ENCODE data around the gene ASAP2.

ASAP2 gene

DNA sequence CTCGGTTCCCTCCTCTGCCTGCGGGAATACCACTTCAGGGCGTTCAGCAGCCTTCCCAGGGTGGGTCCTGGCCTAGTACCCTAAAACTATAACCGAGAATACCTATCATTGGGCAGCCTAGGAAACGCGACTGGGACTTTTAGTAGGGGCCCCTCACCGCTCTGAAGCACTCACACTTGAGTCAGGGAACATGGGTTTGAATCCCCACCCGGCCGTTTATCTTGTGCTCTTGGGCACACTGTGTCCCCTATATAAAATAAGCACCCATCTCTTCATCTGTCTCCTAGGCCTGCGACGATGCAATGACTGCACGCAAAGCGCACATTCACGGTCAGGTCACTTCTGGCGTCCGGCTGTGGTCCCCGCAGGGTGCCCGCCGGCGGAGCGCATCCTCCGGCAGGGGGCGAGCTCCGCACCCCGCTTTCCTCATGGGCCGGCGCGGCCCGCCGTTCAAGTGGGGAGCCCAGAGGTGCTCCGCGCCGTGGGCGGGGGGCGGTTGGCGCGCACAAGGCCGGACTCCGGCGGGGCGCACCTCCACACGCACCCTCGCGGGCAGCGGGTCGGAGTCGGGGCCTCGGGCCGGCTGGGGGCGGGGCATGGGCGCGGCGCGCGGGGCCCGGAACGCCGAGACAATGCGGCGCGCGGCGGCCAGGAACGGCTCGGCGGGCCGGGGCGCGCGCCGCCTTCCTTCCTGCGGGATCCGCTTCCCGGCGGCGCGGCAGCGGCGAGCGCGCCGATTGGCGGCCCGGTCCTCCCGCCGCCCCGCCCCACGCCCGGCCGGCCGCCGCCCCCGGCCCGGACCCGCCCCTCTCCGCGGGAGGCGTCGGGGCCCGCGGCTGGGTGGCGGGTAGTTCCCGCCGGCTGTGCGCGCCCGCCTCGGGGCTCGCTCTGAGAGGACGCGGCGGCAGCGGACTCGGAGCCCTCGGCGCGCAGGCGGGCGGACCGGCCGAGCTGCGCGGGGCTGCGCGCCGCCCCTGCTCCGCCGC, at the start of gene ASAP2:
ASAP2 (plus strand) TSS at position 850 of the 986 bp plus-strand sequence. CDS start 293 bp downstream, outside the sequence.
- in situ Hi-C loops (cut with HindIII; ENCODE audit: low sequenced_read_pairs) = loop anchor here (5.0 kb wide), 2 partner anchors 64 to 86 kb away; no protein-coding TSS in a partner anchor
- DNase-seq (ENCODE audit: low read depth) = no peak

DNA sequence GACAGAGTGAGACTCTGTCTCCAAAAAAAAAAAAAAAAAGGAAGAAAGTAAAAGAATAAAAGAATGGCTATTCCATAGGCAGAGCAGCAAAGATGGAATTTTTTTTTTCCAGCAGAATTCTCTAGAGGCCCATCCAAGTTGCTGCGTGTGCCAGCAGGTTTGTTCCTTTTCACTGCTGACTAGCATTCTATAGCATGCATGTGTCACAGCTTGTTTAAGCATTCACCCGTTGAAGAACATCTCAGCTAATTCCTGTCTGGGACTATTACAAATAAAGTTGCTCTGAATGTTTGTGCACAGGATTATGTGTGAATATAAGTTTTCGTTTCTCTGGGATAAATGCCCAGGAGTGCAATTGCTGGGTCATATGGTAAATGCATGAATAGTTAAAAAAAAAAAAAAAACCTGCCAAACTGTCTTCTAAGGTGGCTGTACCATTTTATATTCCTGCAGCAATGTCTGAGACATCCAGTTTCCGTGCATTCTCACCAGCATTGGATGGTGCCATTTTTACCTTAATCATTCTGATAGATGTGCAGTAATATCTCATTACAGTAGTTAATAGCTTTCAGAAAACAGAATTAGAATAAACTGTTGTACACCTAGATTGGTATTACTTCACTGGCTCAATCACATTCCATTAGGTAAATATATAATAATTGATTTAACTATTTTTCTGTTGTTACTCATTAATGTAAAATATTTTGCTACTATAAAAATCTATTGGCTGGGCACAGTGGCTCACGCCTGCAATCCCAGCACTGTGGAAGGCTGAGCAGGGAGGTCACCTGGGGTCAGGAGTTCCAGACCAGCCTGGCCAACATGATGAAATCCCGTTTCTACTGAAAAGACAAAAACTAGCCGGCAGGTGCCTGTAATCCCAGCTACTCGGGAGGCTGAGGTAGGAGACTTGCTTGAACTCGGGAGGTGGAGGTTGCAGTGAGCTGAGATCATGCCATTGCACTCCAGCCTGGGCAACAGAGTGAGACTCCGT, 47.5 kb upstream of the ASAP2 start:
- TF ChIP-seq, protein P1, sequence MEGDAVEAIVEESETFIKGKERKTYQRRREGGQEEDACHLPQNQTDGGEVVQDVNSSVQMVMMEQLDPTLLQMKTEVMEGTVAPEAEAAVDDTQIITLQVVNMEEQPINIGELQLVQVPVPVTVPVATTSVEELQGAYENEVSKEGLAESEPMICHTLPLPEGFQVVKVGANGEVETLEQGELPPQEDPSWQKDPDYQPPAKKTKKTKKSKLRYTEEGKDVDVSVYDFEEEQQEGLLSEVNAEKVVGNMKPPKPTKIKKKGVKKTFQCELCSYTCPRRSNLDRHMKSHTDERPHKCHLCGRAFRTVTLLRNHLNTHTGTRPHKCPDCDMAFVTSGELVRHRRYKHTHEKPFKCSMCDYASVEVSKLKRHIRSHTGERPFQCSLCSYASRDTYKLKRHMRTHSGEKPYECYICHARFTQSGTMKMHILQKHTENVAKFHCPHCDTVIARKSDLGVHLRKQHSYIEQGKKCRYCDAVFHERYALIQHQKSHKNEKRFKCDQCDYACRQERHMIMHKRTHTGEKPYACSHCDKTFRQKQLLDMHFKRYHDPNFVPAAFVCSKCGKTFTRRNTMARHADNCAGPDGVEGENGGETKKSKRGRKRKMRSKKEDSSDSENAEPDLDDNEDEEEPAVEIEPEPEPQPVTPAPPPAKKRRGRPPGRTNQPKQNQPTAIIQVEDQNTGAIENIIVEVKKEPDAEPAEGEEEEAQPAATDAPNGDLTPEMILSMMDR (IDR thresholded peaks at IDR 0.05; ENCODE audit: low read depth, low read length, missing control alignments) = no peak
- H3K4me3 ChIP-seq (ENCODE audit: low read depth, low read length) = no peak overlapping the region

More for the DNA sequence above, at the start of gene ASAP2:
- H3K4me3 ChIP-seq (ENCODE audit: low read depth, low read length) = peak within 1 kb of the TSS; percentile 57
- TF ChIP-seq, protein P1 (IDR thresholded peaks at IDR 0.05; ENCODE audit: low read depth, low read length, missing control alignments) = peak; percentile 77

DNA sequence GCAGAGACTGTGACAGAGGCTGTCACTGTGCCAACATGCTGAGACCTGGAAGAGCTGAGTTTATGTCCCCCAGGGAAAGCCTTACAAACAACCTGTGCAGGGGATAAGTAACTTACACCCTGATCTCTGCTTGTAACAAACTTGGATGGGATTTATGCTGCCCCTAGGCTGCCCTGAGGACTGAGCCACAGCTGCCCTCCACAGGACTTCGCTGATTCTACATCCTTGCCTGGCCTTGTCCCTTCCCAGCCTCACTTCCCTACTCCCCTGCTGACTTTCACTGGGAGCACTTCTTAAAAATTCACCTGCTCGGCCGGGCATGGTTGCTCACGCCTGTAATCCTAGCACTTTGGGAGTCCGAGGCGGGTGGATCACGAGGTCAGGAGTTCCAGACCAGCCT, 45.9 kb upstream of the ASAP2 start:
- TF ChIP-seq, protein P1 (IDR thresholded peaks at IDR 0.05; ENCODE audit: low read depth, low read length, missing control alignments) = no peak
- DNase-seq (ENCODE audit: low read depth) = no peak
- in situ Hi-C loops (cut with HindIII; ENCODE audit: low sequenced_read_pairs) = no loop called here
- H3K4me3 ChIP-seq (ENCODE audit: low read depth, low read length) = no peak overlapping the region

More for the DNA sequence above, 47.5 kb upstream of the ASAP2 start:
- in situ Hi-C loops (cut with HindIII; ENCODE audit: low sequenced_read_pairs) = no loop called here
- DNase-seq (ENCODE audit: low read depth) = no peak

DNA sequence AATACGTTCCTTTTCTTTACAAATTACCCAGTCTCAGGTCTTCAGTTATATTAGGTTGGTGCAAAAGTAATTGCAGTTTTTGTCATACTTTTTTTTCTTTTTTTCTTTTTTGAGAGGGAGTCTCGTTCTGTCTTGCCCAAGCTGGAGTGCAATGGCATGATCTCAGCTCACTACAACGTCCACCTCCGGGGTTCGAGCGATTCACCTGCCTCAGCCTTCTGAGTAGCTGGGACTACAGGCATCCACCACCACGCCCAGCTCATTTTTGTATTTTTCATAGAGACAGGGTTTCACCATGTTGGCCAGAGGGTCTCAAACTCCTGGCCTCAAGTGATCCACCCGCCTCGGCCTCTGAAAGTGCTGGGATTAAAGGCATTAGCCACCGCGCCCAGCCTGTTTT, 43.8 kb upstream of the ASAP2 start:
- in situ Hi-C loops (cut with HindIII; ENCODE audit: low sequenced_read_pairs) = no loop called here
- TF ChIP-seq, protein P1 (IDR thresholded peaks at IDR 0.05; ENCODE audit: low read depth, low read length, missing control alignments) = no peak

DNA sequence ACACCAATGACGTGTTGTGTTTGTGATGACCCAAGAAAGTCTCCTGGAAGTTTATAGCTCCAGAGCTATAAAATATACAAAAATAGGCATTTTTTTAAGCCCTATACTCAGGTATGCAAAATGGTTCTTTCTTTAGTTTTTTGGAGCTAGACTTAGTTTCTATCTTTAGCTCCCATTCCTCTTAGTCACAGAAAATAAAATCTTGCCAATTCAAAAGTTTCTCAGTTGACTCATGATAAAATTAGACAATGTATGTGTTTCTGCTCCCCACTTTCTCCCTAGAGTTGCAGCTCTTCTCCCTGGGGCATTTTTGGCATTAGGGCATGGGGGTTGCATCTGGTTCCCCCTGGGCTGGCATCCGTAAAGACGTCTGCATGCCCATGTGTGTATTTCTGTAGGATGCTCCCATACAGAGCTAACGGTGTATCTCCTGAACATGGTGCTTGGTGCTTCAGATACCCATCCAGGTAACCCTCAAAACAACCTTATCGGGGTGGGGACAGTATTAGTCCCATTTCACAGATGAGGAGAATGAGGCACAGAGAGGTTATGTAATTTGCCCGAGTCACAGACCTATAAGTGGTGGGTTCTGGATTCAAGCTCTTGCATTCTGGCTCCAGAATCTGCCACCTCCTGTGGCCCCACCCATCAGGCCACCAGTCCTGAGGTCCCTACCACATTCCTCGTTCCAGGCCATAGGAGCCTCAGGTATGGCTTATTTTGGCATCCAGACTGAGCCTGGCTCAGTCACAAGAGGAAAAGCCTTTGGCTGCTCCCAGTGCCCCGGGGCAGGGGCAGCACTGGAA, 43.1 kb upstream of the ASAP2 start:
- no peak for DNase-seq (ENCODE audit: low read depth)

More for the DNA sequence above, 43.8 kb upstream of the ASAP2 start:
- no peak overlapping the region for H3K4me3 ChIP-seq (ENCODE audit: low read depth, low read length)
- DNase-seq (ENCODE audit: low read depth) = no peak

More for the DNA sequence above, 43.1 kb upstream of the ASAP2 start:
- TF ChIP-seq, protein P1 (IDR thresholded peaks at IDR 0.05; ENCODE audit: low read depth, low read length, missing control alignments) = no peak
- in situ Hi-C loops (cut with HindIII; ENCODE audit: low sequenced_read_pairs) = no loop called here
- no peak overlapping the region for H3K4me3 ChIP-seq (ENCODE audit: low read depth, low read length)
